Upper lobe of right lung (tissue), 1 donor: ENCODE data around the gene SERPINE2. TPM values are rescaled to one million over a fixed set of nuclear protein-coding genes. Genes with fewer than 3 reads are reported as not detected.
"Not testable (repeated sequence)": the region's sequence is repeated elsewhere in the genome, so short reads cannot be mapped to it uniquely, and the experiment has no call there.

Source experiments
- ATAC-seq: fragments of 200-7000 bp; cut with Tn5 transposase; one replicate; pipeline ENCODE4 v1.9.1; 2020; ENCODE audit warnings: mild to moderate bottlenecking, moderate library complexity
- DNase-seq: peaks from one replicate; pipeline ENCODE4 v3.0.0-alpha.2; 2020
- H3K27ac ChIP-seq: fragments of 200-600 bp; one replicate; pipeline ENCODE4 v1.8.0; 2022
- H3K27me3 ChIP-seq: fragments of 200-600 bp; one replicate; pipeline ENCODE4 v1.8.0; 2022; ENCODE audit warnings: mild to moderate bottlenecking
- H3K36me3 ChIP-seq: fragments of 200-600 bp; one replicate; pipeline ENCODE4 v1.8.0; 2022
- H3K4me1 ChIP-seq: fragments of 200-600 bp; one replicate; pipeline ENCODE4 v1.8.0; 2022
- H3K4me3 ChIP-seq: fragments of 200-600 bp; one replicate; pipeline ENCODE4 v1.8.0; 2022; ENCODE audit warnings: mild to moderate bottlenecking
- H3K9me3 ChIP-seq: fragments of 200-600 bp; one replicate; pipeline ENCODE4 v1.8.0; 2022
- CTCF ChIP-seq: fragments of 200-600 bp; IDR thresholded peaks from one replicate; pipeline ENCODE4 v1.8.0; 2022; ENCODE audit warnings: antibody characterized with exemption
- intact Hi-C: fragments of 100-400 bp; cut with DNase I; formaldehyde crosslinking; loops from one replicate; pipeline ENCODE4 v1.11.0; 2022
- total RNA-seq: library from RNA; stranded (reverse); fragmentation: NEBNext Ultra II Directional; extraction: Animal tissue kit (Norgen Biotek cat#: 25700); gene quantifications from one replicate; pipeline ENCODE4 v1.2.1, GENCODE V29; 2021
- donor health status: DM: no; HTN: yes; CAD: no; lungs with severe emphysema.

Gene SERPINE2
- total RNA-seq, 1 donor from 2014 or later = 7.3 TPM

- ATAC-seq = no peak
- Histone ChIP-seq H3K36me3 (no peaks in the 10 kb centered on the region), H3K27ac (no peak overlapping the region), H3K9me3 (no peaks in the 10 kb centered on the region), H3K4me3 (no peak overlapping the region), H3K27me3 (no peaks in the 10 kb centered on the region), H3K4me1 (peaks cover 46% of the 10 kb centered on the region)
- no peak for TF ChIP-seq CTCF
- intact Hi-C loops = no loop called here
- DNase-seq = no peak
These were observed 97.4 kb downstream of the SERPINE2 start for GRCh38 chr2:223941579-223942277.

- ATAC-seq, intact Hi-C loops: not testable (repeated sequence)
- peaks cover 57% of the 10 kb centered on the region for H3K4me1 ChIP-seq
These were observed 99.6 kb downstream of the SERPINE2 start for GRCh38 chr2:223939438-223939837.

GRCh38 chr2:223937535-223937934 is 101.6 kb downstream of the SERPINE2 start:
- no peak for TF ChIP-seq CTCF
- Histone ChIP-seq H3K4me3 (no peak overlapping the region), H3K36me3 (no peaks in the 10 kb centered on the region), H3K4me1 (peaks cover 53% of the 10 kb centered on the region), H3K27me3 (no peaks in the 10 kb centered on the region), H3K9me3 (no peaks in the 10 kb centered on the region), H3K27ac (no peak overlapping the region)
- ATAC-seq (no peak), DNase-seq (no peak)
- intact Hi-C loops = no loop called here

More at GRCh38 chr2:223939438-223939837, 99.6 kb downstream of the SERPINE2 start:
- not testable (repeated sequence) for H3K4me3 ChIP-seq, DNase-seq, H3K36me3 ChIP-seq, H3K27ac ChIP-seq, H3K9me3 ChIP-seq, H3K27me3 ChIP-seq

- Histone ChIP-seq H3K4me1 (peaks cover 49% of the 10 kb centered on the region), H3K4me3 (no peak overlapping the region), H3K36me3 (no peaks in the 10 kb centered on the region), H3K9me3 (no peaks in the 10 kb centered on the region), H3K27me3 (no peaks in the 10 kb centered on the region), H3K27ac (no peak overlapping the region)
- DNase-seq = no peak
- intact Hi-C loops = no loop called here
- TF ChIP-seq CTCF = no peak
- ATAC-seq = no peak
These were observed 102.2 kb downstream of the SERPINE2 start for GRCh38 chr2:223936862-223937326.

- DNase-seq (no peak), ATAC-seq (no peak)
- TF ChIP-seq CTCF = no peak
- Histone ChIP-seq H3K27me3 (no peaks in the 10 kb centered on the region), H3K36me3 (no peaks in the 10 kb centered on the region), H3K4me3 (no peak overlapping the region), H3K9me3 (no peaks in the 10 kb centered on the region), H3K27ac (no peak overlapping the region), H3K4me1 (peaks cover 55% of the 10 kb centered on the region)
- intact Hi-C loops = no loop called here
These were observed 103.5 kb downstream of the SERPINE2 start for GRCh38 chr2:223935459-223936125.

GRCh38 chr2:223934870-223935269 is 104.2 kb downstream of the SERPINE2 start:
- no peaks in the 10 kb centered on the region for H3K27me3 ChIP-seq
- no peak overlapping the region for H3K4me3 ChIP-seq
- ATAC-seq (no peak), DNase-seq (no peak)
- intact Hi-C loops = no loop called here
- H3K27ac ChIP-seq = no peak overlapping the region
- no peak for TF ChIP-seq CTCF
- H3K36me3 ChIP-seq = no peaks in the 10 kb centered on the region
- no peaks in the 10 kb centered on the region for H3K9me3 ChIP-seq
- H3K4me1 ChIP-seq = peaks cover 62% of the 10 kb centered on the region
